ENCODE data around the gene LRRK1.

- TF ChIP-seq POLR2AphosphoS5 (IDR thresholded peaks at IDR 0.05) (no peak), EP300 (IDR thresholded peaks at IDR 0.05) (no peak), POLR2A (IDR thresholded peaks at IDR 0.05) (no peak)
Measured at GRCh38 chr15:101044625-101045235, 125.6 kb downstream of the LRRK1 start.
